ENCODE measurements around the gene METTL6.
A peak's percentile ranks its signal among the peaks of the same experiment; 100 is the strongest.
"Not testable (repeated sequence)": the region's sequence is repeated elsewhere in the genome, so short reads cannot be mapped to it uniquely, and the experiment has no call there.

METTL6 gene

DNA sequence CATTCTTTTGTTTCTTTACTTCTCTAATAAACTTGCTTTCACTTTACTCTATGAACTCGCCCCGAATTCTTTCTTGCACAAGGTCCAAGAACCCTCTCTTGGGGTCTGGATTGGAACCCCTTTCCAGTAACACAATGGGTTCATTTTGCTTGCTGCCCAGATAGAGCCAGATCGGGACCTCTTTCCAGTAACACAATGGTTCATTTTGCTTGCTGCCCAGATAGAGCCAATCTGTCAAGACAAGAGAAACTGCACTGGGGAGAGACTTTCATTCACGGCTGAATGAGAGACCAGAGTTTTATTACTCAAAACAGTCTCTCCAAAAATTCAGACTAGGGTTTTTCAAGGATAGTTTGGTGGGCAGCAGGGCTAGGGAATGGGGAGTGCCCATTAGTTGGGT, 25.4 kb downstream of the METTL6 start:
- DNase-seq, result no peak

DNA sequence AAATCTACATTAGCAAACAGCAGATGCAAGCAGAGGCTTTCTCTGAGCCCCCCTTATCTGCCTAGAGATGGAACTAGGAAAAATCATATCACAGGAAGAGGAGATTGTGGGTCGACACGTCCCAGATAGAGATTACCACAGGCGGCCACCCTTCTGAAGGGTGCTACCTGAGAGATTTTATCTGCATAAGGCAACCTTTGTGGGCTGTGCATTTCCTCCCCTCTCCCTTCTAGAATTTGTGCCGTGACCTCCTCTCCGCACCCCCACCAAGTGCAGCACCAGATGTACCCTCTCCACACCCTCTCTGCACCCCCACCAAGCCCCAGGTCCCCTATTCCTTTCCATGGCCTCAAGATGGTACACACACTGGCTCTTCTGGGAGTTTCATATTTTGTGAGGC, 27.4 kb downstream of the METTL6 start:
- DNase-seq, result peak; percentile 24

DNA sequence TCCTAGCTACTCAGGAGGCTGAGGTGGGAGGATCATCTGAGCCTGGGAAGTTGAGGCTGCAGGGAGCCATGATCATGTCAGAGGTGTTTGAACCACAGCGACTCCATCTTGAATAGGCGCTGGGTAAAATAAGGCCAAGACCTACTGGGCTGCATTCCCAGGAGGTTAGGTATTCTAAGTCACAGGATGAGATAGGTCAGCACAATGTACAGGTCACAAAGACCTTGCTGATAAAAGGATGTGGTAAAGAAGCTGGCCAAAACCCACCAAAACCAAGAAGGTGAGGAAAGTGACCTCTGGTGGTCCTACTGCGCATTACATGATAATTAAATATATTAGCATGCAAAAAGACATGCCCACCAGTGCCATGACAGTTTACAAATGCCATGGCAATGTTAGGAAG, 28.6 kb downstream of the METTL6 start:
- not testable (repeated sequence) for DNase-seq

DNA sequence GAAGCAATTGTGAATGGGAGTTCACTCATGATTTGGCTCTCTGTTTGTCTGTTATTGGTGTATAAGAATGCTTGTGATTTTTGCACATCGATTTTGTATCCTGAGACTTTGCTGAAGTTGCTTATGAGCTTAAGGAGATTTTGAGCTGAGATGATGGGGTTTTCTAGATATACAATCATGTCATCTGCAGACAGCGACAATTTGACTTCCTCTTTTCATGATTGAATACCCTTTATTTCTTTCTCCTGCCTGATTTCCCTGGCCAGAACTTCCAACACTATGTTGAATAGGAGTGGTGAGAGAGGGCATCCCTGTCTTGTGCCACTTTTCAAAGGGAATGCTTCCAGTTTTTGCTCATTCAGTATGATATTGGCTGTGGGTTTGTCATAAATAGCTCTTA, 34.1 kb downstream of the METTL6 start:
- not testable (repeated sequence) for DNase-seq

DNA sequence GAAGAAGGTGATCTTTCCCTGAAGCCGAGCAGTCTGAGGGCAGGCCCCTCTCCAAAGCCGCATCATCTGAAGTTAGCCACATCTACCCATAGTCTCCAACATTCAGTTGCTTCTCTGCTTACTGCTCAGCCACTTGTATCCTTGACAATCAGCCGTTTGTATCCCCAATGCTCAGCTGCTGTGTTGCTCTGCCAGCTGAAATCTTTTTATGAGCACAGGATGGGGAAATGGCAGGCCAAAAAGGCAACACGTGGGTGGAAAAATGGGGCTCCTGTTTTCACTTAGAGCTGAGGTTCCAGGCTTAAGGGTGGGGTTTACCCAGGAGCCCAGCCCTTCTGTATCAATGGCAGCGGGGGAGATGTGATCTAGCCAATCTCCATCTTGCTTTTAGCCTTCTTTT, 36.3 kb downstream of the METTL6 start:
- DNase-seq, result no peak

DNA sequence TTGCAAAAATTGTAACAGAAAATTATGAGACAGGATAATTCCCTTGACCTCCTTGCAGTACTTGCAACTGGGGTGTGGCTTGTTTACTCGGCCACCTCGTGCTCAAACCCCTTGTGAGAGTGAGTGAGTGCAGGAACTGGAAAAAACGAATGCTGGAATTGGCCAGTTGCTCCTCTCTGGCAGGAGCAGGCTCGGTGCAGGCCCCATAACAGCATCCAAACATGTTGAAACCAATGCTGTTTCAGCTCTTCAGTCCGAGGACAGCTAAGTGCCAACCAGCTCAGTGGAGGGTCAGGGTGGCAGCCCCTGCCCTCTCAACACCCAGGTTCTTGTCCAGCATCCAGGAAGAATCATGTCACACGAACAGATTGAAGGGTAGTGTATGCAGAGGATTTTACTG, 36.9 kb downstream of the METTL6 start:
- no peak for DNase-seq

DNA sequence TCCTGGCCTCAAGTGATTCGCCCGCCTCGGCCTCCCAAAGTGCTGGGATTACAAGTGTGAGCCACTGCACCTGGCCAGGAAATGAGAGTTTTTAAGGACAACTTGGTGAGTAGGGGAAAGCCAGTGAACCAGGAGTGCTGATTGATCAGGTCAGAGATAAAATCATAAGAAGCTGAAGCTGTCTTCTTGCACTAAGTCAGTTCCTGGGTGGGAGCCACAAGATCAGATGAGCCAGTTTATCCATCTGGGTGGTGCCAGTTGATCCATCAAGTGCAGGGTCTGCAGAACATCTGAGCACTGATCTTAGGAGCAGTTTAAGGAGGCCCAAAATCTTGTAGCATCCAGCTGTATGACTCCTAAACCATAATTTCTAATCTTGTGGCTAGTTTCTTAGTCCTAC, 39.0 kb downstream of the METTL6 start:
- not testable (repeated sequence) for DNase-seq

DNA sequence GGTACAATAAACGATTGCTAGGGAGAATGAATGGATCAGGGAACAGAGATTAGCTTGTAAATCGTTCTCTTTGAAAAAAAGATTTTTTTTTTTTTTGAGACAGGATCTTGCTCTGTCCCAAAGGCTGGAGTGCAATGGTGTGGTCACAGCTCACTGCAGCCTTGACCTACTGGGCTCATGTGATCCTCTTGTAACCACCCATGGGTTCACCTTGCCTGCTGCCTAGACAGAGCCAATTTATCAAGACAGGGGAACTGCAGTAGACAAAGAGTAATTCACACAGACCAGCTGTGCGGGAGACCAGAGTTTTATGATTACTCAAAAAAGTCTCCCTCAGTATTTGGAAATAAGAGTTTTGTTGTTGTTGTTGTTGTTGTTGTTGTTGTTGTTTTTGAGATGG, 39.6 kb downstream of the METTL6 start:
- no peak for DNase-seq

DNA sequence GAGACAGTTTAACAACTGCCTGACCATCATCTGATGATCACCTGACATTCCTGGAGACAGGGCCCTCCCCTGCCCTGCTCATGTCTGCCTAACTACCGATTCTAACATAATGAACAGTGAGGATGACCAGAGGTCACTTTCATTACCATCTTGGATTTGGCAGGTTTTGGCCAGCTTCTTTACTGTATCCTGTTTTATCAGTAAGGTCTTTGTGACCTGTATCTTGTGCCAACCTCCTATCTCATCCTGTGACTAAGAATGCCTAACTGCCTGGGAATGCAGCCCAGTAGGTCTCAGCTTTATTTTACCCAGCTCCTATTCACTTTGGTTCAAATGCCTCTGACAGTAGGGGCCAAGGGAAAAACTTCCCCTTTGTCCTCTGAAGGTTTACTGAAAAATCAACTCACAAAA, 40.2 kb downstream of the METTL6 start:
- DNase-seq, result no peak

DNA sequence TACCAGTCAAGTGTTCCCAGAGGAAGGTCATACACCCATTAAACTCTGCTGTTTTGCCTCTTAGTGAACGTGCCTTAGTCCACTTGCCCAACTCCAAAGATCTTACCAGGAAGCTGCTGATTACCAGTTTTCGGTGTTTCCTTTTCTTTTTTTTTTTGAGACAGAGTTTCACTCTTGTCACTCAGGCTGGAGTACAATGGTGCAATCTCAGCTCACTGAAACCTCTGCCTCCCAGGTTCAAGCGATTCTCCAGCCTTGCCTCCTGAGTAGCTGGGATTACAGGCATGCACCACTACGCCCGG, 40.7 kb downstream of the METTL6 start:
- not testable (repeated sequence) for DNase-seq

DNA sequence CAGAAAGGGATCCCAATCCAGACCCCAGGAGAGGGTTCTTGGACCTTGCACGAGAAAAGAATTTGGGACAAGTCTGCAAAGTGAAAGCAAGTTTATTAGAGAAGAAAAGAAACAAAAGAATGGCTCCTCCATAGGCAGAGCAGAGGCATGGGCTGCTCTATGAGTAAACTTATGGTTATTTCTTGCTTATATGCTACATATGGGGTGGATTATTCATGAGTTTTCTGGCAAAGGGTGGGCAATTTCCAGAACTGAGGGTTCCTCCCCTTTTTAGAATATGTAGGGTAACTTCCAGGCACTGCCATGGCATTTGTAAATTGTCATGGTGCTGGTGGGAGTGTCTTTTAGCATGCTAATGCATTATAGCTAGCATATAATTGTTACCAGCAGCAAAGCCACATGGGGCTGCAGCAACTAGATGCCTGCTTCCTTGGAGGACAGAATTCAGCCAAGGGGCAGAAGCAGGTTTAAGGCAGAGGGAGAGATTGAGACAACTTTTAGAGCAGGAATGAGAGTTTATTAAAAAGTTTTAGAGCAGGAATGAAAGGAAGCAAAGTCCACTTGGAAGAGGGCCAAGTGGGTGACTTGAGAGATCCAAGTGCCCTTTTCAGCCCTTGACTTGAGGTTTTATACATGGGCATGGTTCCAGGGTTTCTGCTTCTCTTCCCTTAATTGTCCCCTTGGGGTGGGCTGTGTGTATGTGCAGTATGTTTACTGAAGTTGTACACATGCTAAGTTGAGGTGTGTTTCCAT, 41.3 kb downstream of the METTL6 start:
- no peak for DNase-seq

DNA sequence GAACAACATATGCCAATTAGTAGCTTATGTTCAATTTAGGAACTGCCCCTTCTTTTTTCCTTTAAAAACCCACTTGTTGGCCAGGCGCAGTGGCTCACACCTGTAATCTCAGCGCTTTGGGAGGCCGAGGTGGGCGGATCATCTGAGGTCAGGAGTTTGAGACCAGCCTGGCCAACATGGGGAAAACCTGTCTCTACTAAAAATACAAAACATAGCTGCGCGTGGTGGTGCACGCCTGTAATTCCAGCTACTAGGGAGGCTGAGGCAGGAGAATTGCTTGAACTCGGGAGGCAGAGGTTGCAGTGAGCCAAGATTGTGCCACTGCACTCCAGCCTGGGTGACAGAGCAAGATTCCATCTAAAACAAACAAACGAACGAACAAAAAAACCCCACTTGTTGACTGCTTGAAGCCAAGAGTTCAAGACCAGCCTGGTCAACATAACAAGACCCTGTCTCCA, 42.1 kb downstream of the METTL6 start:
- not testable (repeated sequence) for DNase-seq

DNA sequence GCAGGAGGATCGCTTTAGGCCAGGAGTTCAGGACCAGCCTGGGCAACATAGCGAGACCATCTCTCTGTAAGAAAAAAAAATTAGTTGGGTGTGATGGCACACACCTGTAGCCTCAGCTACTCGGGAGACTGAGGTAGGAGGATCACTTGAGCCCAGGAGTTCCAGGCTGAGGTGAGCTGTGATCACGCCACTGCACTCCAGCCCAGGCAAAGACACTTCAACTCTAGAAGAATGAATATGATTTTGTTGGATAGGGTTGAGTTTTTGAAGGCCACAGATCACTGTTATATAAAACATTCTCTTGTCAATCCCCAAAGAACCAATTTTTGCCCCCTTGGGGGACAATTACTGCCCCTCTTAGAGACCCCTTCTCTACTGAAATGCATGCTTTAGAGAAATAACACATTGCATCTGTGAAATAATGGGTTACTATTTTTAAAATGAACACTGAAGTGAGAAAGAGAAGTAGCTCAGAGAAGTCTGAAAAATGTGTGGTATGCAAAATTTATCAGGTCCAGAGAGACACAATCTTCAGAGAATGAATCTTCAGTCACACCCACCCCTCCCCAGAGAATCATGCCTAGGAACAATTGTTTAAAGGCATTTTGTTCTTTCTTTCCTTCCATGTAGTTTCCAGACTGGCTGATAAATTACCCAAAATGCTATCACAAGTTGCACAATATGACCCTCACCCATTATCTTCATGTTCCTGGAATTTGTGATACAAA, 42.7 kb downstream of the METTL6 start:
- no peak for DNase-seq

DNA sequence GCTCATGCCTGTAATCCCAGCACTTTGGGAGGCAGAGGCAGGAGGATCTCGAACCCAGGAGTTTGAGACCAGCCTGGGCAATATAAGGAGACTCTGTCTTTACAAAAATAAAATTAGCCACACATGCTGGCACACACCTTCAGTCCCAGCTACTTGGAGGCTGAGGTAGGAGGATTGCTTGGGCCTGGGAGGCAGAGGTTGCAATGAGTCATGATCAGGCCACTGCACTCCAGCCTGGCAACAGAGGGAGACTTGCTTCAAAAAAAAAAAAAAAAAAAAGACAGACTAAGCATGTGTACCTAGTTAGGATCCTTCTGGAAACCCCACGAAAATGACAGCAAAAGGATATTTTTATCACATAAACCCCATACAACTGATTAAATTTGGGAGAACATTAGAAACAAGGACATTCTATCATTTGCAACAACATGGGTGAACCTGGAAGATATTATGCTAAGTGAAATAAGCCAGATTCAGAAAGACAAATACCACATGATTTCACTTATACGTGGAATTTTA, 44.9 kb downstream of the METTL6 start:
- no peak for DNase-seq

DNA sequence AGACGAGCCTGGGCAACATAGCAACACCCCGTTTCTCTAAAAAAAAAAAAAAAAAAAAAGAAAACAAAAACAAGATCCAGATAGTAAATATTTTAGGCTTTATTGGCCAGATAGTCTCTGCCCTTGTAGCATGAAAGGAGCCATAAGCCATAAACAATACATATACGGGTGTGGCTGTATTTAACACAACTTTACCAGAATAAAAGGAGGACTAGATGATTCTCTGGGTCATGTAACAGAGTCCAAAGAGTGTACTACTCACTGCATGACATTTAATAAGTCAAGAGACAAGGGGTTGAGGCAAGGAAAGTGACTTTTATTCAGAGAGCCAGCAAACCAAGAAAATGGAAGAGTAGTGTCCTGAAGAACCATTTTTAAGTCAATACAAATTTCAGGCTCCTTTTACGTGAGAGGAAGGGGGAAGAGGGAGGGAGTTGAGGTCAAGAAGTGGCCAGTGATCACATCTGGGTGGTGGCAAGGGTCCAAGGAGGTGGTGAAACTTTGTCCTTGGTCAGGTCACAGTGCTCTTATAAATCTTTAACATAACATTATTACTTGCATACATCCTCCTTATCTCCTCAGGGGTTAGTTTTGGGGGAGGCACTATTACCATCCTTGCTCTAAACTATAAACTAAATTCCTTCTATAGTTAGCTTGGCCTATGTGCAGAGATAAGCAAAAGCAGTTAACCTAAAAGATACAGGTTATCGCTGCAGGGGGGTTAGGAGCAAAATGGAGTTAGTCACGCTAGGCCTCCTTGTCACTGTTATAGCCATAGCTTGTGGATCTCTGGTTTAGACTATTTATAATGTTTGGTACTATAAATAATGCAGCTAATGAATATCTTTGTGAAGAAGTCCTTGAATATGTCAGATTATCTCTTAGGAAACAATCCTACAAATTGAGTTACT, 46.1 kb downstream of the METTL6 start:
- no peak for DNase-seq

DNA sequence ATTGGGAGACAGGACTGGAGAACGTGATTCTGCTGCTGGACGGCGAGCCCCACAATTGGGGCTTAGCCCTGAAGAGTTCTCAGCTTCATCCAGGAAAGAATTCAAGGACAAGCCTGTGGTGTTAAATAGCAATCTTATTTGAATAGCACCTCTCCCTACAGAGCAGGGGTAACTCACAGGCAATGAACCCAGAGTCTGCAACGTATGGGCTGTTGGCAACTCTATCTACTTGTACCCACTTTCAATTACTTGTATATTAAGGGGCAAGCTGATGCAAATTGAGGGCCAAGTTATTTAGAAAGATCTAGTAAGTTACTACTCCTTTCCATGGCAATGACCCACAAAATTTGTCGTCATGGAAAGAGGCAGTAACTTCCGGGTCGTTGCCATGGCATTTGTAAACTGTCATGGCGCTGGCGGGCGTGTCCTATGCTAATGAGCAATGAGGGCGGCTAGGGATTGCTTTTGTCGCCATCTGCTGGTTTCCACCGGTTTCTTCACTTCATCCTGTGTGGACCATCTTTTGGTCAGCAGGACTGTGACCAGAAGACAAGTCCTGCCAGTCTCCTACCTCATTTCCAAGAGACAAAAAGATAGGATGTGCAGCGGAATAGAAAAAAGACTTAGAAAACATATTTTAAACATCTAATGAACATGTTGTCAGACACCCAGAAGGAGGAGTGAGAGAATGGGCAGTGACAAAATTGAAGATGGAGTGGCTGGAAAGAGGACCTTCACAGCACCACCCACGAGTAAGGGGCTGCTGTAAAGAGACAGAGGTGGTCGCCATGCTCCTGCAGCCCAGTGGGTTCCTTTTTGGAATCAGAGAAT, 49.2 kb downstream of the METTL6 start:
- DNase-seq, result peak; percentile 94

DNA sequence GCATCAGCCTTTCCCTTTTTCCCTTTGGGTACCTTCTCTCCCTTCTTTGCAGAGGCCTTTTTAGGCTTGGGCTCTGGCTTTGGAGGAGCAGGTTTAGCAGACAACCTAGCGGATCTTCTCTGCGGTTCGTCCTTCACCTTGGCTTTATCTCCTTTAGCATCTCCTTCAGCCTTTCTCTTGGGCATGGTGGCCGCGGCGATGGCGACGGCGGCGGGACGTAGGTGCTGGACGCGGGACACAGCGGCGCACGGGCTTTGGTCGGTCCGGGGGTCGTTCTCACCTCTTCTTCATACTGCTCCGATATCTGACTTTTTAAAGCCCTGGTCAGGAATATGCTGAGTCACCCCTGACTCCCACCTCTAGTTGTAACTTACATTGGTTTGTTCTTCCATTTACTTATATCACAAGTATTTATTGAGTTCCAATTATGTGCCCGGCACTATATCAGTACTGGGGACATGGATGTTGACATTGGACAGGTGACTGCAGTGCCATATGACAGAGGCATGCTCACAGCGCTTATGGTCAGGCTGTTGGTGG, 51.8 kb downstream of the METTL6 start:
- DNase-seq, result no peak

DNA sequence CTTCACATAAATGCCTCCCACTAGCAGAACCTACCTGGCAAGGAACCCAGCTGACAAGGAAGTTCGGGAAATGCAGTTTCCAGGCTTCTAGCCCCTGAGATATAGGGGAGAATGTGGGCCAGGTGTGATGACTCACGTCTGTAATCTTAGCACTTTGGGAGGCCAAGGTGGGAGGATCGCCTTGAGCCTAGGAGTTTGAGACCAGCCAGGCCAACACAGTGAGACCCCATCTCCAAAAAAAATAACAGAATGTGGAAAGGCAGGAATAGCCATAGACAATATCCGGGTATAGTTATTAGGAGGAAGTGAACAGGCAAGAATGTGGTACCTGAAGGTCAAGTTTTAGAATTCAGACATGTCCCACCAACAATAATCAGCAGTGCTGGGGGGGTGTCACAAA, 54.4 kb downstream of the METTL6 start:
- no peak for DNase-seq

DNA sequence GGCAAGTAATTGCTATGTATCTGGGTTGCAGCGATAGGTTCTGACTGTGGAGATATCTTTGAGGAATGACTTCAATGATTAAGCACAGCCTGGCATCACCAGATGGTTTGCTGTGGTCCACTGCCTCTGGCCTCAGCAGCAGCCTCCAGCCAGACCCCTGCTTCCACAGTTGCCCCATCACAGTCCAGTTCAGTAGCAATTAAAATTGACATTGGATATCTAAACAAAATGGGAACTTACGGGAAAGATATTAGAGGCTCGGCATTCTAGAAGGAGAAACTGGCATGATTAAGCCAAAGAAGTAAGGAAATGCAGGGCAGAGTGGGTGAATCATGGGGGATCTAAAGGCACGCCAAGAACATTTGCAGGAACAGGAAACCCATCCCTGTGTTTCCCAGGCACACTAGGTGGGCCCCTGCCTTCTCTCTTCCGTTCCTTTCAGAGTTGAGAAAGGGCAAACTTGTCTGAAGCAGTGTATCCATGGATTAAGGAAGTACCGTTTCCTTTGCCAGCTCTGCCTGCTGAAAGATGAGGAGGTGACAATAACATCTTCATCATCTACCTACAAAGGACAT, 58.7 kb downstream of the METTL6 start:
- no peak for DNase-seq

DNA sequence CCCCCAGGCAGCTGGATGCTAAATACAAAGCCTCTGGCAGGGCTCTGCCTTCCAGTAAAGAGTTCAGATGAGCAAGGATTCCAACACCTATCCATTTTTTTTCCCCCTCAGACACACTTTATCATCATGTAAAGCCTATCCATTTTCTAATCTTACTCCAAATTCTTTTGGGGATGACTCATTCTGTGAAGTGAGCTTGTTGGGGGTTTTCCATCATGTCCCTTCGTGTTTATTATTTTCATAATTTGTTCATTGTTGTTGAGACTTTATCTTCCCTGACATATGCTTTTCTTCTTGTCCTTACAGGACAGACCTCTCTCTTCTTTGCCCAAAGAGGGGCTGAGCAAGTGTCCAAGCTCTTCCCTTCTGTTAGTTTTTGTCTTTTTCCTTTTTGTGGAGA, 60.3 kb downstream of the METTL6 start:
- DNase-seq, result no peak

DNA sequence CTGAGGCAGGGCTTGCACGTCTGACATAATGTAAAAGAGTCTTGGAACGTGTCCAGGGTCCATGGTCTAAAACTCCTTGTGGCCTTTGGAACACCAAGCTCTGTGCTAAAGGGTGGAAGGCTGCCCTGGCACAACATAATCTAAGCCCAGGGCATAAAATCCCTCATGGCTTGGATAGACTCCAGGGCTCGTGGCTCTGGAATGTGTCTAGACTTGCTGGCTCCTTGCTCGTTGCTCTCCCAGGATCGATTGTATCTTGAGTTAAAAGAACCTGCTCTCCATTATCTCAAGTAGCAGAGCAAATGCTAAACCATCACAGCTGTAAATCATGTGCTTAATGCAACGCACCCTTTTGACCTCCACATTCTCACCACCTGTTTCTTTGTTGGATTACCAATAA, 63.3 kb downstream of the METTL6 start:
- not testable (repeated sequence) for DNase-seq
